HEK293T (cell line): ENCODE results near the gene TMPRSS9.

ENCODE experiments used
- CTCF ChIA-PET: fragments of 350-600 bp; formaldehyde crosslinking; extraction: SDS; loops from one replicate; lab custom pipeline; 2021; ENCODE audit warnings: antibody characterized with exemption, inconsistent platforms; lab: Yijun Ruan, JAX
- POLR2A ChIA-PET: fragments of 350-600 bp; formaldehyde crosslinking; extraction: SDS; loops from one replicate; lab custom pipeline; 2020; ENCODE audit warnings: antibody characterized with exemption, inconsistent platforms; lab: Yijun Ruan, JAX
- DNase-seq: peaks from one replicate; pipeline ENCODE4 v3.0.0; 2012; ENCODE audit warnings: mixed read lengths; ENCODE audit errors: extremely low spot score
- ARNT ChIP-seq: fragments of 450-650 bp; IDR thresholded peaks from 2 replicates; pipeline ENCODE4 v1.6.1; 2017; ENCODE audit warnings: mild to moderate bottlenecking
- BHLHE40 ChIP-seq: fragments of 450-650 bp; IDR thresholded peaks from 2 replicates; pipeline ENCODE4 v1.6.1; 2016; ENCODE audit warnings: mild to moderate bottlenecking, moderate library complexity, borderline replicate concordance
- CTBP1 ChIP-seq: fragments of 450-650 bp; IDR thresholded peaks from 2 replicates; pipeline ENCODE4 v1.6.1; 2016; ENCODE audit warnings: borderline replicate concordance
- ELF4 ChIP-seq: fragments of 450-650 bp; IDR thresholded peaks from 2 replicates; pipeline ENCODE4 v1.6.1; 2017; ENCODE audit warnings: antibody characterized with exemption
- FOXA1 ChIP-seq: fragments of 450-650 bp; IDR thresholded peaks from 2 replicates; pipeline ENCODE4 v1.6.1; 2016; ENCODE audit warnings: mild to moderate bottlenecking
- FOXK2 ChIP-seq: fragments of 450-650 bp; IDR thresholded peaks from 2 replicates; pipeline ENCODE4 v1.6.1; 2016; ENCODE audit warnings: mild to moderate bottlenecking
- FOXM1 ChIP-seq: fragments of 450-650 bp; IDR thresholded peaks from 2 replicates; pipeline ENCODE4 v1.6.1; 2017; ENCODE audit warnings: mild to moderate bottlenecking, borderline replicate concordance
- HDGF ChIP-seq: fragments of 450-650 bp; IDR thresholded peaks from 2 replicates; pipeline ENCODE4 v1.6.1; 2017; ENCODE audit warnings: antibody characterized with exemption, borderline replicate concordance
- L3MBTL2 ChIP-seq: fragments of 450-650 bp; conservative IDR thresholded peaks from 2 replicates; pipeline ENCODE4 v1.6.1; 2016; ENCODE audit warnings: mild to moderate bottlenecking
- LEF1 ChIP-seq: fragments of 450-650 bp; IDR thresholded peaks from 2 replicates; pipeline ENCODE4 v1.6.1; 2017; ENCODE audit warnings: mild to moderate bottlenecking, borderline replicate concordance
- NFRKB ChIP-seq: fragments of 450-650 bp; IDR thresholded peaks from 2 replicates; pipeline ENCODE4 v1.6.1; 2016; ENCODE audit warnings: mild to moderate bottlenecking, moderate library complexity
- SP1 ChIP-seq: fragments of 450-650 bp; IDR thresholded peaks from 2 replicates; pipeline ENCODE4 v1.6.1; 2017
- SUZ12 ChIP-seq: fragments of 450-650 bp; IDR thresholded peaks from 2 replicates; pipeline ENCODE4 v1.6.1; 2016; ENCODE audit warnings: mild to moderate bottlenecking
- TARDBP ChIP-seq: fragments of 450-650 bp; IDR thresholded peaks from 2 replicates; pipeline ENCODE4 v1.6.1; 2016
- ZNF384 ChIP-seq: fragments of 450-650 bp; IDR thresholded peaks from 2 replicates; pipeline ENCODE4 v1.6.1; 2016
- TF ChIP-seq, protein P1 (sequence below): fragments of 450-650 bp; IDR thresholded peaks from 2 replicates; pipeline ENCODE4 v1.6.1; 2016

The TMPRSS9 gene

DNA sequence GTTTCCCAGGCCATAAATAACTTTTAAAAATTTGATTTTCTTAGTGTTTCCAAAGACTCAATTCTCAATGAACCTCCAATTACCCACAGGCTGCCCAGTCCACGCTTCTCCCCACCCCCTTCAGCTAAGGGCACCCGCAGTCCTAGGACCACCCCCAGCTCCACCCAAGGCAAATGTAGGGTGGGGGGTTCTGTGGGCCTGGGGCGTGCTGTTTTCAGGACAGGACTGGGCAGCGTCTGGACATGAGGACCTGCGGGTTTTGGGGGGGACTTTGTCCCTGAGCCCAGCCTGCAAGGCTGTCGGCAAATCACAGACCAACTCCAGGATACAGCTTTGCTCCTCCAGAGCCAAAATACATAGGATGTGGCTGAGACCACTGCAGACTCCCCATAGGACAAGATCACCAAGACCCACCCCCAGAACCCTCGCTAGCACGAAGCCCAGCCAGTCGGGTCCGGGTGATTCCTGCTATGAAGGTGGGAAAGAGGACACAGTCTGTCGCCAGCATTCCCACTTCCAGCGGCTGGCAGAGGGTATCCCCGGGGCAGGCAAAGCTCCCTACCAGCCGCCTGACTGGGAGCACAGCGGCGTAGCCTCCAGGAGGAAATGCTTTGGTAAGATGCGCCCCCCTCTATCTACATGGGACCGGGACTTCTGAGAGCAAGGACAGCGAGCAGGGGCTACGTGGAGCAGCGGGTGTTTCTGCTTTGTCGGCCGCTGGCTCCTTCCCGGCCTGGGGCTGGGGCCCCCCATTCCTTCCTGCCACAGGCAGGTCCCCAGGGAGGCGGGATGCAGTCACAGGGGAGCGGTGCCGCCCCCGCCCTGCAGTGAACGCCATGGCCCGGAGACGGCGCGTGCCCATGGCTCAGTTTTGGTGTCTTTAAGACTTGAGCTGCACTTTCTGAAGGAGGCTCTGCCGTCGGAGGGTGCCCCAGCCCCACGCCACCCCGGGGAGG, 69.0 kb downstream of the TMPRSS9 start:
- POLR2A ChIA-PET, result interaction anchor here (1.5 to 3.6 kb wide), 4 partner anchors 25 to 63 kb away, joined by 3 to 22 read pairs (median 10); partner anchors contain the start of genes GADD45B and LMNB2
- TF ChIP-seq, protein P1, sequence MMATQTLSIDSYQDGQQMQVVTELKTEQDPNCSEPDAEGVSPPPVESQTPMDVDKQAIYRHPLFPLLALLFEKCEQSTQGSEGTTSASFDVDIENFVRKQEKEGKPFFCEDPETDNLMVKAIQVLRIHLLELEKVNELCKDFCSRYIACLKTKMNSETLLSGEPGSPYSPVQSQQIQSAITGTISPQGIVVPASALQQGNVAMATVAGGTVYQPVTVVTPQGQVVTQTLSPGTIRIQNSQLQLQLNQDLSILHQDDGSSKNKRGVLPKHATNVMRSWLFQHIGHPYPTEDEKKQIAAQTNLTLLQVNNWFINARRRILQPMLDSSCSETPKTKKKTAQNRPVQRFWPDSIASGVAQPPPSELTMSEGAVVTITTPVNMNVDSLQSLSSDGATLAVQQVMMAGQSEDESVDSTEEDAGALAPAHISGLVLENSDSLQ, result no peak
- TF ChIP-seq FOXM1, result no peak
- TF ChIP-seq CTBP1, result no peak
- no peak for TF ChIP-seq SP1
- no peak for TF ChIP-seq LEF1
- no peak for TF ChIP-seq ZNF384
- TF ChIP-seq TARDBP, result no peak
- no peak for TF ChIP-seq FOXA1
- TF ChIP-seq ELF4, result no peak
- TF ChIP-seq L3MBTL2, result no peak
- TF ChIP-seq FOXK2, result no peak
- TF ChIP-seq HDGF, result no peak
- no peak for TF ChIP-seq ARNT
- TF ChIP-seq BHLHE40, result no peak
- no peak for TF ChIP-seq SUZ12
- no peak for TF ChIP-seq NFRKB
- CTCF ChIA-PET, result interaction anchor here (0.6 to 1.9 kb wide), 3 partner anchors 40 to 182 kb away, joined by 3 to 12 read pairs (median 4); no protein-coding TSS in a partner anchor
- DNase-seq, result no peak

DNA sequence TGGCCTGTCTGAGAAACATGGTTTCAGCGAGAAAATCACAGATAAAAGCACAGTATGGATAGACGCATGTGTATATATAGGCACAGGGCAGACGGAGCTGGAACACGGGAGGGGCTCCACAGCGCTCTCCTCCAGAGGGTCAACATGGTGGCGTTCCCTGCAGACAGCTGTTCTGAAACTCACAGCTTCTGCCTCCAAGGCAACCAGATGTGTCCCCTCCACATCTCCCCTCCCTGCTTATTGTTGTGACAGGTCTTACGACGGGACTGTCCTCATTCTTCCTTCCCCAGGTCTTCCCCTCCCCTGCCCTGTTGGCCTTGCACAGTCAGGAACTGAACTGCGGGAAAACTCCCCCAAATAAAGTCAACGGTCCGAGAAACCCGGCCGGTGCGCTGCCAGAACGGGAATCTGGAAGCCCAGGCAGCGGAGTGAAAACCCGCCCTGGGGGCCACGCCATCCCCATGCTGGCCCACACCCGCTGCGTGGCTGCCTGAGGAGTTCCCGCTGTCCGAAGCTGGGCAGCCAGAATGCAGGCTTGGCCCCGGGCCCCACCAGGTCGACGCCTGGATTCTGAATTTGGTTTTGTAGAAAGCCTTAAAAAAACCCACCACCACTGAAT, 70.0 kb downstream of the TMPRSS9 start:
- CTCF ChIA-PET, result interaction anchor here (0.6 kb wide), 1 partner anchor 44 kb away, joined by 3 read pairs; no protein-coding TSS in a partner anchor
- TF ChIP-seq ARNT, result no peak
- TF ChIP-seq, protein P1, result no peak
- no peak for TF ChIP-seq TARDBP
- TF ChIP-seq LEF1, result no peak
- no peak for DNase-seq
- POLR2A ChIA-PET, result no interaction called here

DNA sequence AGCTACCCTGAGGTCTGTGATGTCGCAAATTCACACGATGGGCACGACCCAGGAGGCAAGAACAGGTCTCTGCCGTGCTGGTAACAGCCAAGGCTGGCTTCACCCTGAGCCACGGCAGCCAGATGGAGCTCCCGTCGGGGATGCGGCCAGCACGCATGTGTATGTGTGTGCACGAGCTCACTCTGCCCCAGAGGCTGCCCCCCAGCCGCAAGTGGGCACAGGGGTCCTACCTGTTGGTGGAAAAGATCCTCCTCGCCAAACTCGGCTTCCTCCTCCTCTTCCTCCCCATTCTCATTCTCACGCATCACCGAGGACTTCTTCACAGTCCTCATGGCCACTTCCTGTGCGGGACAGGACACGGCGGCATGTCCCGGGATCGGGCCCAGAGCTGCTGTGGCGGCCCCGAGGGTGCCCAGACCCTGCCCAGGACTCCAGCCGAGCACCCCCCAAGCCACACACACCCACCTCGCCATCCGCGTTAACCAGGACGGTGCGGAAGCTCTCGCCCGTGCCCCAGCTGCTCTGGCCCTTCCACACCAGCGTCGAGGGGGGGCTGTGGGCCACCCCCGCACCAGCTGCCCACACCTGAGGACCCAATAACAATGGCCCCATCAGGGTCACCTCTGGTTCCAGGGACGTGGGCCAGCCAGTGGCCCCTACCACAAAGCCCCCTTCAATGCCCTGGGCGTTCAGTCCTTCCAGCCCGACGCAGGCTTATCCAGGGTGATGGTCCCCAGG, 71.4 kb downstream of the TMPRSS9 start:
- POLR2A ChIA-PET, result no interaction called here
- TF ChIP-seq L3MBTL2 (no peak), ELF4 (no peak), SP1 (no peak), NFRKB (no peak), ARNT (no peak), CTBP1 (no peak), TARDBP (no peak), FOXM1 (no peak), BHLHE40 (no peak), SUZ12 (no peak), LEF1 (no peak), FOXK2 (no peak), HDGF (no peak), FOXA1 (no peak), ZNF384 (no peak)
- TF ChIP-seq, protein P1, result no peak
- CTCF ChIA-PET, result interaction anchor here (1.1 kb wide), 1 partner anchor 181 kb away, joined by 3 read pairs; no protein-coding TSS in a partner anchor
- no peak for DNase-seq

DNA sequence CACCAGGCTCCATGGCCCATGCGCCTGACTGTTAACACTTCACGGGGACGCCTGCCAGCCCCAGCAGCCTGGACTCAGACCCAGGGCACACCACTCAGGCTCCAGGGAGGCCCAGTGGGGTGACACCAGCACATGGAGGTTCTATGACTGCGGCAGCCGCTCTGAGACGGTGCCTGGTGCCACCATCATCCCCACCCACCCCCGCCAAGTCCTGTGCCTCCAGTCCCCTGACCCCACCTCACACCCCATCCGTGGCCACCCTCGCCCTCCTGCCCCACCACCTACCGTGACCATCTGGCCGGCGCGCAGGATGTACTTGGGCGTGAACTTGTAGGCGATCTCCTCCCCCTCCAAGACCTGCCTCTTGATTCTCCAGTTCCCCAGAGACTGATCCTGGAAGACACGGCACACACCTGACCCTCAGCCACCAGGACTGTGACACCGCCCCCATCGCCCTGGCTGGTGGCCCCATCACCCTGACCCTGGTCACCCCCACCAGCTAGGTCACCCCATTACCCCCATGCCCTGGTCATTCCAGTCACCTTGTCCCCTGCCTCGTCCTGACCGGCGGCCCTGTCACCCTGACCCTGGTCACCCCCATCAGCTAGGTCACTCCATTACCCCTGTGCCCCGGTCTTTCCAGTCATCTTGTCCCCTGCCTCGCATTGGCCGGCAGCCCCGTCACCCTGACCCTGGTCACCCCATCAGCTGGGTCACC, 72.2 kb downstream of the TMPRSS9 start:
- TF ChIP-seq LEF1 (no peak), ZNF384 (no peak), FOXK2 (no peak), SUZ12 (no peak), CTBP1 (no peak), L3MBTL2 (no peak), HDGF (no peak)
- TF ChIP-seq, protein P1, result no peak
- ChIA-PET POLR2A (no interaction called here), CTCF (no interaction called here)

More for the DNA sequence above, 72.2 kb downstream of the TMPRSS9 start:
- no peak for DNase-seq
